ENCODE results near the gene ZNF398.

- TF ChIP-seq CTCF (conservative IDR thresholded peaks at IDR 0.05; ENCODE audit: low read length) (no peak), EZH2phosphoT487 (IDR thresholded peaks at IDR 0.05; ENCODE audit: borderline replicate concordance, low read depth, low read length) (no peak)
Observed at GRCh38 chr7:149216402-149216801, 69.1 kb downstream of the ZNF398 start.

Measured in OCI-LY7 (cell line).